HepG2 (cell line): ENCODE measurements around the gene ATG4A. TPM values are rescaled to one million over a fixed set of nuclear protein-coding genes. Genes with fewer than 3 reads are reported as not detected.

ENCODE experiments used
- ATAC-seq: fragments of 200-7000 bp; cut with Tn5 transposase; 3 replicates; pipeline ENCODE4 v1.9.1; 2020; ENCODE audit warnings: mild to moderate bottlenecking, moderate library complexity
- BruUV-seq: library from RNA; stranded (reverse); fragments of 400-500 nt; replicated peaks from 2 replicates; lab custom pipeline; 2021; lab: Mats Ljungman, UMichigan
- CTCF ChIA-PET: fragments of 300-600 bp; formaldehyde crosslinking; extraction: SDS; loops from one replicate; lab custom pipeline; 2021; ENCODE audit warnings: low total read pairs, inconsistent platforms, low intra/inter-chr PET ratio; lab: Yijun Ruan, JAX
- POLR2A ChIA-PET: fragments of 350-600 bp; sonication (Branson Sonifier 250); formaldehyde crosslinking; loops from one replicate; lab custom pipeline; 2020; ENCODE audit warnings: antibody characterized with exemption, inconsistent platforms; lab: Yijun Ruan, JAX
- DNase-seq: peaks from one replicate; pipeline ENCODE4 v3.0.0-alpha.2; 2015; ENCODE audit warnings: low spot score
- FAIRE-seq: peaks from 3 replicates; lab custom pipeline; 2011; peaks lifted over from hg19 to GRCh38; lab: Jason Lieb, UNC
- H2AFZ ChIP-seq: one replicate; pipeline ENCODE4 v1.6.1; 2011; ENCODE audit warnings: low read length, inconsistent platforms
- H3K27ac ChIP-seq: fragments of 300-600 bp; 3 replicates; pipeline ENCODE4 v1.8.0; 2011; ENCODE audit warnings: mixed run types, mild to moderate bottlenecking, mixed read lengths, low read length, inconsistent platforms; ENCODE audit not compliant: insufficient read depth; ENCODE audit errors: extremely low read length
- H3K27me3 ChIP-seq, 2 experiments: fragments of 200-600 bp in 1 of 2; 2 replicates in 1 of 2; 3 replicates in 1 of 2; pipeline versions ENCODE4 v1.6.0 to v1.8.0; 2011; ENCODE audit warnings: low read length in 2 of 2, mild to moderate bottlenecking in 2 of 2, moderate library complexity in 2 of 2, inconsistent platforms in 1 of 2; ENCODE audit not compliant: insufficient read depth in 2 of 2, control insufficient read depth in 1 of 2
- H3K36me3 ChIP-seq, 2 experiments: fragments of 200-600 bp in 1 of 2; replicated peaks in 1 of 2; 2 replicates in 1 of 2; 3 replicates in 1 of 2; pipeline versions ENCODE4 v1.5.1 to v1.8.0; 2011; ENCODE audit warnings: low read length in 2 of 2, inconsistent platforms in 1 of 2; ENCODE audit not compliant: insufficient read depth in 2 of 2, control insufficient read depth in 1 of 2
- H3K4me1 ChIP-seq: 2 replicates; pipeline ENCODE4 v1.5.1; 2012; ENCODE audit warnings: low read length, inconsistent platforms; ENCODE audit not compliant: insufficient read depth
- H3K4me2 ChIP-seq: 2 replicates; pipeline ENCODE4 v1.6.0; 2011; ENCODE audit warnings: low read depth, low read length, inconsistent platforms
- H3K4me3 ChIP-seq, 3 experiments: fragments of 200-600 bp in 1 of 3; sonication (generic), shearing (Covaris generic) in 1 of 3; replicated peaks in 1 of 3; 2 replicates each; pipeline ENCODE4 v1.5.1; 2011 to 2016; ENCODE audit warnings: low read length in 3 of 3, inconsistent platforms in 2 of 3, low read depth in 2 of 3, mild to moderate bottlenecking in 2 of 3, control low read depth in 1 of 3, mixed read lengths in 1 of 3; ENCODE audit not compliant: insufficient read depth in 1 of 3
- H3K79me2 ChIP-seq: one replicate; pipeline ENCODE4 v1.6.1; 2011; ENCODE audit warnings: low read length, inconsistent platforms; ENCODE audit not compliant: insufficient read depth
- H3K9ac ChIP-seq: 2 replicates; pipeline ENCODE4 v1.6.0; 2011; ENCODE audit warnings: mild to moderate bottlenecking, low read depth, low read length, inconsistent platforms; ENCODE audit not compliant: insufficient read depth
- H3K9me3 ChIP-seq: 2 replicates; pipeline ENCODE4 v1.5.1; 2012; ENCODE audit warnings: mild to moderate bottlenecking, low read length
- H4K20me1 ChIP-seq: 2 replicates; pipeline ENCODE4 v1.6.0; 2011; ENCODE audit warnings: inconsistent platforms, mild to moderate bottlenecking, low read length, moderate library complexity; ENCODE audit not compliant: insufficient read depth
- BRCA1 ChIP-seq: sonication (generic); formaldehyde crosslinking; IDR thresholded peaks from 2 replicates; pipeline ENCODE4 v1.4.0; 2020; ENCODE audit warnings: missing genetic modification reagents
- CHD2 ChIP-seq: IDR thresholded peaks from 2 replicates; pipeline ENCODE4 v1.6.1; 2011; ENCODE audit warnings: low read depth, low read length, improper control_type of control experiment
- CREBL2 ChIP-seq: sonication (generic); formaldehyde crosslinking; IDR thresholded peaks from 2 replicates; pipeline ENCODE4 v1.8.1; 2023; ENCODE audit warnings: missing genetic modification reagents, mild to moderate bottlenecking, borderline replicate concordance
- CREM ChIP-seq, 2 experiments: sonication (generic) in 1 of 2; formaldehyde crosslinking in 1 of 2; IDR thresholded peaks; 2 replicates each; pipeline versions ENCODE4 v1.4.0 to v1.6.1; 2016 to 2020; ENCODE audit warnings: antibody characterized with exemption in 1 of 2, mild to moderate bottlenecking in 1 of 2, missing genetic modification reagents in 1 of 2
- KDM3A ChIP-seq: IDR thresholded peaks from 2 replicates; pipeline ENCODE4 v1.6.1; 2018; ENCODE audit warnings: low read depth, missing compliant biosample characterization
- POLR2G ChIP-seq: fragments of 200-400 bp; formaldehyde crosslinking; IDR thresholded peaks from 2 replicates; pipeline ENCODE4 v1.6.1; 2018; ENCODE audit warnings: mild to moderate bottlenecking, low read depth, low read length, moderate library complexity
- RBM22 ChIP-seq: fragments of 200-400 bp; formaldehyde crosslinking; optimal IDR thresholded peaks from 2 replicates; pipeline ENCODE3; 2017; ENCODE audit warnings: mild to moderate bottlenecking, low read length, moderate library complexity
- SMAD1 ChIP-seq: sonication (generic); formaldehyde crosslinking; IDR thresholded peaks from 2 replicates; pipeline ENCODE4 v1.4.0; 2020; ENCODE audit warnings: missing genetic modification reagents, low read depth, mild to moderate bottlenecking, borderline replicate concordance
- THRA ChIP-seq: sonication (generic); formaldehyde crosslinking; IDR thresholded peaks from 2 replicates; pipeline ENCODE4 v1.4.0; 2020; ENCODE audit warnings: missing genetic modification reagents, borderline replicate concordance
- ZSCAN12 ChIP-seq: sonication (generic); formaldehyde crosslinking; IDR thresholded peaks from 2 replicates; pipeline ENCODE4 v1.9.0; 2021; ENCODE audit warnings: mild to moderate bottlenecking, missing genetic modification reagents
- WGBS: methylation state at CpG from one replicate; pipeline ENCODE4 v1.1.6; 2017; ENCODE audit warnings: low lambda C conversion rate; 5-methylcytosine and 5-hydroxymethylcytosine counted together
- in situ Hi-C: cut with HindIII; loops from 2 replicates; pipeline ENCODE4 v1.10.0; 2017; ENCODE audit warnings: low pct_unique_long_range_greater_than_20kb; ENCODE audit not compliant: extremely low pct_ligation_motif_present
- intact Hi-C: fragments of 100-400 bp; cut with micrococcal nuclease; formaldehyde crosslinking; loops from one replicate; pipeline ENCODE4 v1.10.0; 2022; ENCODE audit not compliant: unreplicated experiment
- polyA plus RNA-seq, 8 experiments: library from polyadenylated mRNA; depleted of rRNA in 3 of 8; stranded (reverse) in 7 of 8; unstranded in 1 of 8; fragments of >200 nt; fragmentation: Illumina TruSeq in 4 of 8; extraction: Trizol in 4 of 8; gene quantifications; 2 replicates each; pipeline versions ENCODE4 v1.2.1 to v1.2.3, GENCODE V29; 2011 to 2016; ENCODE audit warnings: low read depth in 4 of 8, missing spikeins in 1 of 8, mixed read lengths in 1 of 8; ENCODE audit not compliant: insufficient read depth in 1 of 8
- total RNA-seq, 5 experiments: library from RNA; depleted of rRNA; stranded (reverse); fragments of >200 nt; fragmentation: Illumina TruSeq; extraction: Trizol; gene quantifications; 2 replicates each; pipeline ENCODE4 v1.2.3, GENCODE V29; 2016; ENCODE audit warnings: low read depth in 1 of 5

ATG4A gene
- total and polyA plus RNA-seq, 2 of the 13 experiments (the other 11 are each of a cell fraction or from before 2014, with no cell fraction given) = 3.3 to 6.3 TPM

- no peak for DNase-seq
Observed at GRCh38 chrX:108088511-108088910, 3.1 kb upstream of the ATG4A start.

GRCh38 chrX:108090491-108091263, 901 bp upstream of the ATG4A start:
- Histone ChIP-seq H3K79me2 (peaks cover 17% of the 10 kb centered on the region), H4K20me1 (no peaks in the 10 kb centered on the region), H3K36me3 (0 out of 5 replicates have a peak, but pooled peaks cover 0 to 6% of the 10 kb centered on the region in 2 experiments), H3K4me2 (peak overlapping the region; percentile 73), H3K9ac (peak overlapping the region; percentile 84), H3K4me3 (peak overlapping the region; percentile 74 to 89 (median 80)), H3K4me1 (peaks cover 7% of the 10 kb centered on the region; the same call in 1 of the 2 replicates), H2AFZ (peak overlapping the region; percentile 27), H3K27ac (peak overlapping the region; percentile 95), H3K27me3 (no peaks in the 10 kb centered on the region; a peak in 1 of 5 replicates), H3K9me3 (no peaks in the 10 kb centered on the region)
- TF ChIP-seq POLR2G = 0 out of 2 replicates have a peak, but pooled peaks have one; percentile 48
- no peak for TF ChIP-seq CREM (IDR thresholded peaks at IDR 0.05)
- TF ChIP-seq CREM (CRISPR knock-in tag; IDR thresholded peaks at IDR 0.05) = no peak
- peak; percentile 88 for TF ChIP-seq CHD2
- TF ChIP-seq THRA (CRISPR knock-in tag) = peak; percentile 65; the same call in 1 of the 2 replicates
- ATAC-seq = peak; percentile 2; the same call in 2 of the 3 replicates
- ChIA-PET POLR2A (interaction anchor here (0.7 to 1.2 kb wide), 3 partner anchors 9 to 462 kb away, joined by 3 to 4 read pairs (median 3); partner anchors contain the start of gene PRPS1), CTCF (no interaction called here)
- TSS peak; percentile 83 for BruUV-seq
- in situ Hi-C loops = no loop called here
- intact Hi-C loops = no loop called here
- DNase-seq = peak; percentile 13
- FAIRE-seq = no peak
- 0% methylated on average over 13 of the region's 20 CpGs for WGBS

More at GRCh38 chrX:108088511-108088910, 3.1 kb upstream of the ATG4A start:
- in situ Hi-C loops (no loop called here), intact Hi-C loops (no loop called here)
- TF ChIP-seq SMAD1 (CRISPR knock-in tag) = no peak
- TF ChIP-seq KDM3A (CRISPR knock-in tag) = no peak
- no peak for TF ChIP-seq BRCA1 (CRISPR knock-in tag)
- TF ChIP-seq ZSCAN12 = no peak
- TF ChIP-seq CREBL2 (CRISPR knock-in tag) = no peak
- TF ChIP-seq CREM (IDR thresholded peaks at IDR 0.05) = no peak
- TF ChIP-seq CREM (CRISPR knock-in tag; IDR thresholded peaks at IDR 0.05) = no peak
- TF ChIP-seq RBM22 = no peak
- Histone ChIP-seq H3K4me1 (peaks cover 7% of the 10 kb centered on the region; the same call in 1 of the 2 replicates), H3K27ac (no peak overlapping the region), H4K20me1 (no peaks in the 10 kb centered on the region), H3K4me2 (no peak overlapping the region), H3K4me3 (no peak overlapping the region), H3K79me2 (peaks cover 17% of the 10 kb centered on the region), H3K9ac (no peak overlapping the region), H3K9me3 (no peaks in the 10 kb centered on the region), H3K27me3 (no peaks in the 10 kb centered on the region; a peak in 1 of 5 replicates), H2AFZ (no peak overlapping the region), H3K36me3 (0 out of 5 replicates have a peak, but pooled peaks cover 0 to 12% of the 10 kb centered on the region in 2 experiments)
- CTCF ChIA-PET = no interaction called here
- no TSS peak for BruUV-seq
- FAIRE-seq = no peak
- POLR2A ChIA-PET = no interaction called here
- WGBS = 94% methylated on average over 1 of the region's 1 CpG
- ATAC-seq = no peak
